Measurements from ENCODE around the gene TSFM.

TSFM gene

DNA sequence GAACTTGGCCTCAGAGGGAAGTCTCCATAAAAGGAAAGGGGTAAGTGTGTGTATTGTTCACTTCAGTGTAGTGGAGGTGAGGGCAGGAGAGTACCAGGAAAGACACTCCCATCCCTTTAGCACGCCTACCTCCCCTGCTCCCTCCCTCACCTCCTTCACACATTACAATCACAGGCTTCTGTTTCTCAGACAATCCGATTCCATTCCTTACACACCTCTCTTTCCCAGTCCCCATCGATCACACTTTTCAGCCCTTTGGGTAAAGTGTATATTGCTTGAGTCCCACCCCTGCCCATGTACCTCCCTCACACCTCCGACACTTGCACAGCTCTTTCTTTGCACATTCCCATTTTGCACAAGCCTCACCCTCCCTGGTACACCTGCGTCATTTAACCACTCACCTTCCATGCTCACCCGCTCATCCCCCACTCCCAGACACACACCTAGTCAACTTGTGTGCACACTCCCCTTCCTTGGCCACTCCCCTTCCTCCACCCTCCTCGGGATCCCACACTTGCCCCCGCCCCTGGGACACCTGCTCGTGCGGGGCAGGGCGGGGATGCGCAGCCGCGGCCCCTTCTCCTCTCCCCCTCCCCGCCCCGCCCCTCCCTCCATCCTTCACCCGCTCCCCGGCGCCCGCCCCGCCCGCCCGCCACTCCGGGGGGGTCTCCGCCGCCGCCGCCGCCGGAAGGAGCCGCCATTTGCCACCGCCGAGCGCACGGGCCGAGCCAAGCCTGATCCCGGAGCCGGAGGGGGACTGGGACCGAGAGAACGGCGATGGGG lies 28.0 kb upstream of the TSFM start, which contains the start of gene MARCHF9 (continued):
- TF ChIP-seq ZNF37A (tag by site-specific recombination; IDR thresholded peaks at IDR 0.05) (no peak), ZNF626 (tag by site-specific recombination; IDR thresholded peaks at IDR 0.05) (no peak), ZNF544 (tag by site-specific recombination; IDR thresholded peaks at IDR 0.05) (no peak), ZNF157 (tag by site-specific recombination; IDR thresholded peaks at IDR 0.05) (no peak), ZNF658 (tag by site-specific recombination; IDR thresholded peaks at IDR 0.05) (no peak), ZNF645 (tag by site-specific recombination; IDR thresholded peaks at IDR 0.05) (no peak; the same call in 1 of the 2 replicates), ZNF549 (tag by site-specific recombination; IDR thresholded peaks at IDR 0.05) (no peak), ZBTB17 (tag by site-specific recombination; IDR thresholded peaks at IDR 0.05) (peak; percentile 98), ZNF140 (tag by site-specific recombination; IDR thresholded peaks at IDR 0.05) (no peak), ZNF311 (tag by site-specific recombination; IDR thresholded peaks at IDR 0.05; ENCODE audit: borderline replicate concordance) (no peak), ZSCAN23 (tag by site-specific recombination; IDR thresholded peaks at IDR 0.05) (no peak), ZBTB48 (tag by site-specific recombination; IDR thresholded peaks at IDR 0.05) (no peak; the same call in 1 of the 2 replicates), HOXA7 (CRISPR knock-in tag; IDR thresholded peaks at IDR 0.05; ENCODE audit: borderline replicate concordance) (no peak), ZNF623 (tag by site-specific recombination; IDR thresholded peaks at IDR 0.05) (no peak), ZNF184 (tag by site-specific recombination; IDR thresholded peaks at IDR 0.05) (no peak), ZNF148 (tag by site-specific recombination; IDR thresholded peaks at IDR 0.05; ENCODE audit: borderline replicate concordance) (no peak), ZNF518A (tag by site-specific recombination; conservative IDR thresholded peaks at IDR 0.05; ENCODE audit: low read depth) (no peak), ZNF596 (tag by site-specific recombination; IDR thresholded peaks at IDR 0.05) (no peak), ZNF23 (tag by site-specific recombination; IDR thresholded peaks at IDR 0.05; ENCODE audit: borderline replicate concordance) (no peak), ZNF394 (tag by site-specific recombination; IDR thresholded peaks at IDR 0.05; ENCODE audit: borderline replicate concordance) (no peak; the same call in 1 of the 2 replicates), KLF9 (tag by site-specific recombination; IDR thresholded peaks at IDR 0.05; ENCODE audit: low read depth) (peak; percentile 88), TRIM28 (IDR thresholded peaks at IDR 0.05; ENCODE audit: borderline replicate concordance, low read length) (no peak), ZNF19 (tag by site-specific recombination; IDR thresholded peaks at IDR 0.05; ENCODE audit: low read depth) (no peak), ZNF76 (tag by site-specific recombination; IDR thresholded peaks at IDR 0.05; ENCODE audit: borderline replicate concordance, low read depth) (peak; percentile 41; the same call in 1 of the 2 replicates)
- TF ChIP-seq, protein P1, sequence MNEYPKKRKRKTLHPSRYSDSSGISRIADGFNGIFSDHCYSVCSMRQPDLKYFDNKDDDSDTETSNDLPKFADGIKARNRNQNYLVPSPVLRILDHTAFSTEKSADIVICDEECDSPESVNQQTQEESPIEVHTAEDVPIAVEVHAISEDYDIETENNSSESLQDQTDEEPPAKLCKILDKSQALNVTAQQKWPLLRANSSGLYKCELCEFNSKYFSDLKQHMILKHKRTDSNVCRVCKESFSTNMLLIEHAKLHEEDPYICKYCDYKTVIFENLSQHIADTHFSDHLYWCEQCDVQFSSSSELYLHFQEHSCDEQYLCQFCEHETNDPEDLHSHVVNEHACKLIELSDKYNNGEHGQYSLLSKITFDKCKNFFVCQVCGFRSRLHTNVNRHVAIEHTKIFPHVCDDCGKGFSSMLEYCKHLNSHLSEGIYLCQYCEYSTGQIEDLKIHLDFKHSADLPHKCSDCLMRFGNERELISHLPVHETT (tag by site-specific recombination; IDR thresholded peaks at IDR 0.05) = no peak
- TF ChIP-seq, protein P2, sequence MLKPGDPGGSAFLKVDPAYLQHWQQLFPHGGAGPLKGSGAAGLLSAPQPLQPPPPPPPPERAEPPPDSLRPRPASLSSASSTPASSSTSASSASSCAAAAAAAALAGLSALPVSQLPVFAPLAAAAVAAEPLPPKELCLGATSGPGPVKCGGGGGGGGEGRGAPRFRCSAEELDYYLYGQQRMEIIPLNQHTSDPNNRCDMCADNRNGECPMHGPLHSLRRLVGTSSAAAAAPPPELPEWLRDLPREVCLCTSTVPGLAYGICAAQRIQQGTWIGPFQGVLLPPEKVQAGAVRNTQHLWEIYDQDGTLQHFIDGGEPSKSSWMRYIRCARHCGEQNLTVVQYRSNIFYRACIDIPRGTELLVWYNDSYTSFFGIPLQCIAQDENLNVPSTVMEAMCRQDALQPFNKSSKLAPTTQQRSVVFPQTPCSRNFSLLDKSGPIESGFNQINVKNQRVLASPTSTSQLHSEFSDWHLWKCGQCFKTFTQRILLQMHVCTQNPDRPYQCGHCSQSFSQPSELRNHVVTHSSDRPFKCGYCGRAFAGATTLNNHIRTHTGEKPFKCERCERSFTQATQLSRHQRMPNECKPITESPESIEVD (tag by site-specific recombination; IDR thresholded peaks at IDR 0.05) = no peak
- TF ChIP-seq, protein P3, sequence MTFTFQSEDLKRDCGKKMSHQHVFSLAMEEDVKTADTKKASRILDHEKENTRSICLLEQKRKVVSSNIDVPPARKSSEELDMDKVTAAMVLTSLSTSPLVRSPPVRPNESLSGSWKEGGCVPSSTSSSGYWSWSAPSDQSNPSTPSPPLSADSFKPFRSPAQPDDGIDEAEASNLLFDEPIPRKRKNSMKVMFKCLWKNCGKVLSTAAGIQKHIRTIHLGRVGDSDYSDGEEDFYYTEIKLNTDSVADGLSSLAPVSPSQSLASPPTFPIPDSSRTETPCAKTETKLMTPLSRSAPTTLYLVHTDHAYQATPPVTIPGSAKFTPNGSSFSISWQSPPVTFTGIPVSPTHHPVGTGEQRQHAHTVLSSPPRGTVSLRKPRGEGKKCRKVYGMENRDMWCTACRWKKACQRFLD (tag by site-specific recombination; IDR thresholded peaks at IDR 0.05) = no peak

Measured in HEK293 (cell line).